Adrenal gland (tissue), 12 donors: ENCODE measurements around the gene LUC7L. TPM values are rescaled to one million over a fixed set of nuclear protein-coding genes. Genes with fewer than 3 reads are reported as not detected.
"Not testable (repeated sequence)": the region's sequence is repeated elsewhere in the genome, so short reads cannot be mapped to it uniquely, and the experiment has no call there.

ENCODE experiments used
- DNase-seq, 7 donors: peaks; one replicate each; pipeline ENCODE4 v3.0.0-alpha.2; 2019 to 2020
- H3K27ac ChIP-seq, 5 donors: fragments of 200-600 bp; sonication (generic) in 4 of 5; 1 replicate in 3 of 5; 2 replicates in 2 of 5; pipeline versions ENCODE4 v1.5.1 to v1.8.0; 2016 to 2020; ENCODE audit warnings: mild to moderate bottlenecking in 1 of 5
- H3K27me3 ChIP-seq: fragments of 200-600 bp; 2 replicates; pipeline ENCODE4 v1.8.0; 2021
- H3K36me3 ChIP-seq, 2 donors: fragments of 200-600 bp; replicated peaks in 1 of 2; 1 replicate in 1 of 2; 2 replicates in 1 of 2; pipeline versions ENCODE4 v1.5.1 to v1.8.0; 2018 to 2022
- H3K4me1 ChIP-seq, 2 donors: fragments of 200-600 bp; replicated peaks in 1 of 2; 1 replicate in 1 of 2; 2 replicates in 1 of 2; pipeline versions ENCODE4 v1.5.1 to v1.8.0; 2018 to 2021
- H3K4me3 ChIP-seq, 4 donors: fragments of 200-600 bp; sonication (generic) in 3 of 4; one replicate each; pipeline ENCODE4 v1.5.1; 2016 to 2018
- H3K9me3 ChIP-seq, 3 donors: fragments of 200-600 bp; sonication (generic) in 1 of 3; replicated peaks in 1 of 3; 1 replicate in 2 of 3; 2 replicates in 1 of 3; pipeline versions ENCODE4 v1.5.1 to v1.8.0; 2016 to 2021
- CTCF ChIP-seq, 6 experiments: fragments of 450-650 bp in 4 of 6; fragments of 200-600 bp in 2 of 6; sonication (generic) in 1 of 6; IDR thresholded peaks; 1 replicate in 5 of 6; 2 replicates in 1 of 6; pipeline versions ENCODE4 v1.5.1 to v1.8.0; 2016 to 2021; ENCODE audit warnings: antibody characterized with exemption in 6 of 6, mild to moderate bottlenecking in 2 of 6, moderate library complexity in 1 of 6
- POLR2A ChIP-seq, 2 donors: fragments of 450-650 bp; IDR thresholded peaks; one replicate each; pipeline ENCODE4 v1.6.1; 2017; ENCODE audit warnings: antibody characterized with exemption in 2 of 2, mild to moderate bottlenecking in 2 of 2, moderate library complexity in 1 of 2
- WGBS, 4 donors: extraction: QIAGEN DNeasy Blood & Tissue Kit in 2 of 4; methylation state at CpG; one replicate each; pipeline versions ENCODE4 v1.1.5 to v1.1.7; 2013 to 2017; 5-methylcytosine and 5-hydroxymethylcytosine counted together
- intact Hi-C, 2 donors: fragments of 100-400 bp; cut with DNase I; formaldehyde crosslinking; loops; one replicate each; pipeline versions ENCODE4 v1.14.1 to v1.15.0; 2022 to 2023
- polyA plus RNA-seq, 3 donors: library from polyadenylated mRNA; stranded (reverse); fragments of 200-250 nt in 2 of 3; fragments of 350-450 nt in 1 of 3; fragmentation: Illumina TruSeq in 1 of 3; extraction: RNeasy Lipid Tissue Mini Kit (QIAGEN cat#74804) in 1 of 3; gene quantifications; one replicate each; pipeline ENCODE4 v1.2.3, GENCODE V29; 2013 to 2014
- total RNA-seq, 9 donors: library from RNA; depleted of rRNA in 4 of 9; stranded (reverse); fragments of >200 nt in 4 of 9; fragments of 120-200 nt in 1 of 9; fragmentation: NEBNext Ultra II Directional in 1 of 9; extraction: Animal tissue kit (Norgen Biotek cat#: 25700) in 1 of 9; gene quantifications; one replicate each; pipeline versions ENCODE4 v1.1.0 to v1.2.4, GENCODE V29; 2013 to 2023
- donor health status: healthy with polysubstance abuse.
- donor health status: Bipolar disorder and iron deficiency.
- donor health status: DM: yes; HTN: yes; CAD: no.
- donor health status: DM: no; HTN: no; CAD: no.
- donor health status: DM: no; HTN: no; CAD: no.
- donor health status: DM: yes; HTN: yes; CAD: no.

LUC7L gene
- total and polyA plus RNA-seq, 12 donors: 19.7 to 700 (median 79.1) TPM

DNA sequence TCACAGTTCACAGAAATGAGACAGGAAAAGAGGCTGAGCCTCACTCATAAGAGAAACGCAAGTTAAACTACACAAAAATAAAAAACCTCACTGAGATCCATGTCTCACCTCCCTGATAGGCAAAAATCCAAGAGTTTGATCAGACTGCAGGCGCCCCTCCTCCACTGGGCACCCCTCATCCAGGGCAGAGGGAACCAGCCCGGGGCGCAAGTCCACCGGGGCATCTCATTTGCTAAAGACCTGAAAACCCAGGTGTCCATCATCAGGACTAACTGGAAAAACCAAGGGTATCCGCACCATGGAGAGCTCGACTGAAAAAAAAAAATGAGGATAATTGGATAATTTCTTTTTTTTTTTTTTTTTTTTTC lies 74.2 kb downstream of the LUC7L start:
- H3K4me3 ChIP-seq: peak overlapping the region in 1 of 4 donors; percentile 56
- intact Hi-C loops: no loop called here
- no peak overlapping the region for H3K27ac ChIP-seq
- no peaks in the 10 kb centered on the region for H3K36me3 ChIP-seq
- no peaks in the 10 kb centered on the region for H3K9me3 ChIP-seq
- 64 to 69% (median 67%) methylated on average over 7 of the region's 7 CpGs for WGBS, 4 donors
- no peak for TF ChIP-seq POLR2A (IDR thresholded peaks at IDR 0.05)
- TF ChIP-seq CTCF (IDR thresholded peaks at IDR 0.05): no peak
- H3K27me3 ChIP-seq: peaks cover 5% of the 10 kb centered on the region
- no peak for DNase-seq
- peaks cover 6 to 10% of the 10 kb centered on the region in 2 donors for H3K4me1 ChIP-seq

DNA sequence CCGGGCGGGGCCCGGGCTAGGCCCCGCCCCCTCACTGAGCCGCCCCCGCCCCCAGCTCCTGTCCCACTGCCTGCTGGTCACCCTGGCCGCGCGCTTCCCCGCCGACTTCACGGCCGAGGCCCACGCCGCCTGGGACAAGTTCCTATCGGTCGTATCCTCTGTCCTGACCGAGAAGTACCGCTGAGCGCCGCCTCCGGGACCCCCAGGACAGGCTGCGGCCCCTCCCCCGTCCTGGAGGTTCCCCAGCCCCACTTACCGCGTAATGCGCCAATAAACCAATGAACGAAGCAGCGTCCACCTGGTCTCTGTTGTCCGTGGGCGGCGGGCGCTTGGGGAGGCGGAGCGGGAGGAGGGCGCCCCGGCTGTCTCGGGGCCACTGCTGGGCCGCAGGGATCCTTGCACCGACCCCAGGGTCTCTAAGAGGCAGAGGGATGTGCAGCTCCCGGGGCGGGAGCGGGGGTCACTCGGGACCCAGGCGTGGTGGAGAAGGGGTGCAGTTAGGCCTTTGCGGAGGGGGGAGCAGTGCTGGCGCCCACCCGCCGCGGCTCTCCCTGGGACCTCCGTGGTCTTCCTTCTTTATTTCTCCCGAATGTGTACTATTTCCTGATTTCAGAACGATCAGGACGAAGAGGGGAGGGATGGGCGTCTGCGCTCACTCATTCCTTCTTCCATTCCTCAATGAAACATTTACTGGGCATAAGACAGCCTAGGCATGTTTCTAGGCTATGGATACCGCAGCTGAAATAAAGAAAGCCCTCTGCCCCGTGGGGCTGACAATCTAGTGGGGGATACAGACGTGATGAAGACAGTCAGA lies 74.8 kb downstream of the LUC7L start:
- WGBS, 4 donors: 2 to 6% (median 2%) methylated on average over 9 to 53 of the region's 59 CpGs
- peaks cover 5% of the 10 kb centered on the region for H3K27me3 ChIP-seq

GRCh38 chr16:153550-154216 lies 75.6 kb downstream of the LUC7L start:
- H3K4me1 ChIP-seq, DNase-seq, H3K27me3 ChIP-seq, H3K36me3 ChIP-seq, H3K27ac ChIP-seq, H3K4me3 ChIP-seq, intact Hi-C loops, H3K9me3 ChIP-seq: not testable (repeated sequence)
- no CpG with 5 or more reads among the region's 74 CpGs for WGBS, 4 donors

More for the DNA sequence above, 74.8 kb downstream of the LUC7L start:
- H3K27ac ChIP-seq: no peak overlapping the region
- peaks cover 6 to 10% of the 10 kb centered on the region in 2 donors for H3K4me1 ChIP-seq
- DNase-seq: peak in 2 of 7 donors; percentile 5 to 26
- TF ChIP-seq CTCF (IDR thresholded peaks at IDR 0.05): no peak
- no peak for TF ChIP-seq POLR2A (IDR thresholded peaks at IDR 0.05)
- peak overlapping the region in 1 of 4 donors; percentile 56 for H3K4me3 ChIP-seq
- no peaks in the 10 kb centered on the region for H3K36me3 ChIP-seq
- intact Hi-C loops: no loop called here
- no peaks in the 10 kb centered on the region for H3K9me3 ChIP-seq

- H3K27ac ChIP-seq, H3K9me3 ChIP-seq, H3K27me3 ChIP-seq, H3K4me3 ChIP-seq, H3K36me3 ChIP-seq, H3K4me1 ChIP-seq, intact Hi-C loops, DNase-seq: not testable (repeated sequence)
- 46 to 66% (median 59%) methylated on average over 3 to 4 of the region's 6 CpGs for WGBS, 4 donors
Measured at GRCh38 chr16:153129-153521, 76.1 kb downstream of the LUC7L start.

DNA sequence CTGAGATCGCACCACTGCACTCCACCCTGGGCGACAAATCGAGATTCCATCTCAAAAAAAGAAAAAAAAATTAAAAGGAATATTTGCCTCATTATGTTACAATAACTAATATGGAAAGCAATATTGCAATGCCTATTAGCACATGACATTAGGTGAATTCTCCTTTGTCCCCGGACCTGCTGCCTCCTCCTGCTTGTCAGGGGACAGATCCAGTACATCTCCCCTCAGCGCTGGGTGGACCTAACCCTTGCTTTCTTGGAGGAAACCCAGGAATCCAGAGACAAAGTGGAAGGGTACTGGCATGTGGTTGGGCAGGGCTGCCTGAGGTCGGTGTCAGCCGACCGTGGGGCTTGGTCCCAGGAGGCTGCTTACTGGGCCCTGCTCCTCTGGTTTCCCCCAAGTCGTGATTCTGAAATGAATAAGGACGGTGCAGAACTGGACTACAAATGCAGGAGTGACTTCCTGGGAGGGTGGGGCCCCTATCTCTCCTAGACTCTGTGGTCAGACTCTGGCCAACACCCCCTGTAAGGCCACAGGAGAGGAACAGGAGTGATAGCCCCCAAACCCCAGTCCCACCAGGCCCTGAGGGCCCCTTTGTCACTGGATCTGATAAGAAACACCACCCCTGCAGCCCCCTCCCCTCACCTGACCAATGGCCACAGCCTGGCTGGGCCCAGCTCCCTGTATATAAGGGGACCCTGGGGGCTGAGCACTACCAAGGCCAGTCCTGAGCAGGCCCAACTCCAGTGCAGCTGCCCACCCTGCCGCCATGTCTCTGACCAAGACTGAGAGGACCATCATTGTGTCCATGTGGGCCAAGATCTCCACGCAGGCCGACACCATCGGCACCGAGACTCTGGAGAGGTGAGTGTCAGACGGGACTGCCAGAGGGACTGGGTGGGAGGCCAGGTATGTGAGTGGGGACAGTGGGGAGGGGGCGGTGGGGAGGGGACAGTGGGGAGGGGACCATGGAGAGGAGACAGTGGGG lies 76.8 kb downstream of the LUC7L start, which contains the start of gene HBZ:
Gene HBZ, plus strand, starts transcription at position 504 of the 988 bp plus-strand sequence. Its CDS starts 266 bp downstream, at position 770.
- 66 to 85% (median 76%) methylated on average over 10 to 17 of the region's 17 CpGs for WGBS, 4 donors
- Histone ChIP-seq H3K4me1 (peaks cover 6 to 10% of the 10 kb centered on the region in 2 donors), H3K4me3 (no peak within 1 kb of the TSS), H3K27ac (no peak within 1 kb of the TSS), H3K36me3 (no peaks in the 10 kb centered on the region), H3K27me3 (peaks cover 5% of the 10 kb centered on the region), H3K9me3 (no peaks in the 10 kb centered on the region)
- no peak for DNase-seq
- intact Hi-C loops: no loop called here
- TF ChIP-seq CTCF (IDR thresholded peaks at IDR 0.05) (no peak), POLR2A (IDR thresholded peaks at IDR 0.05) (no peak)
